RWPE1 (cell line): ENCODE results near the gene SMAD2.

Source experiments
- CTCF ChIA-PET: fragments of 350-600 bp; sonication (Branson Sonifier 250); formaldehyde crosslinking; extraction: SDS; loops from one replicate; lab custom pipeline; 2021; lab: Yijun Ruan, JAX
- POLR2A ChIA-PET: fragments of 400-600 bp; formaldehyde crosslinking; extraction: SDS; loops from one replicate; lab custom pipeline; 2020; ENCODE audit warnings: antibody characterized with exemption; ENCODE audit not compliant: low non-redundant PET; lab: Yijun Ruan, JAX
- DNase-seq: peaks from one replicate; pipeline ENCODE4 v3.0.0; 2012; ENCODE audit warnings: low spot score
- H3K27ac ChIP-seq: fragments of 450-650 bp; 2 replicates; pipeline ENCODE4 v1.5.1; 2017
- CTCF ChIP-seq: fragments of 450-650 bp; conservative IDR thresholded peaks from 2 replicates; pipeline ENCODE4 v1.5.1; 2017; ENCODE audit warnings: low read depth, mild to moderate bottlenecking

Gene SMAD2

GRCh38 chr18:47817017-47817794, 113.3 kb downstream of the SMAD2 start:
- H3K27ac ChIP-seq = no peak overlapping the region
- POLR2A ChIA-PET = no interaction called here
- no peak for DNase-seq
- no peak for TF ChIP-seq CTCF
- CTCF ChIA-PET = interaction anchor here (0.6 kb wide), 1 partner anchor 558 kb away, joined by 6 read pairs; no protein-coding TSS in a partner anchor

DNA sequence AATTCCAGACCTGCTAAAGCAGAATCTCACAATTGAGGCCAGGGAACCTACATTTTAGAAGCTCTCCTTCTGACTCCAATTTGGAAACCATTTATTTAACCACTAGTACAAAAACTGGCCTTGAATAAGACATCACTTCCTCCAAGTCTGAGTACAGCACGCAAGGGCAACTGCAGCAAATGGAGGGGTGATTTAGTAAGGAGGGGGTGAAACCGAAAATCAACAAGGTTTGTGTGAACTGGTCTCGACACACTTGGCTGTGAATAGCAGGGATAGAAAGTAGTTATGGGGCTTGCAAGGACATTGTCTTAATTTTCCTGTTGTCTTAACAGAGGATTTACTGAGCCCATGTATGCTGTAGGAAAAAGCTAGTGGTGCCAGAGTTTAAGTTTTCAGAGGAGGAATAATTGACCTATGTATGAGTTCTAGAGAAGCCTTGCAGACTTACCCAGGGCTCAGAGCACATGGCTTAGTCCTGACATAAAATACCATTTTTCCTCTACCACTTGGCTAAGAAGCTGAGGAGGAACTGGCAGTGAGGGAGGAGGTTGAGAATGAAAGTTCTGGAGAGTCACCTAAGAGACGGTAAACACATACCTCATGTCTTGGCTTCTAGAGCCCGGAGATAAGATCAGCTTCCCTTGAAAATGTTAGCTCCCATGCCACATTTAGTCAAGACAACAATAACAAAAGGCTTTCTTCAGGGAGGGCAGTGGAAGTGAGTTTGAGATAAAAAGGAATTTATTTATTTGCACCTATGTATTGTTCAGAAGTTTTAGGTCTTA, 114.8 kb downstream of the SMAD2 start:
- ChIA-PET CTCF (no interaction called here), POLR2A (no interaction called here)
- no peak for TF ChIP-seq CTCF
- no peak for DNase-seq
- no peak overlapping the region for H3K27ac ChIP-seq

DNA sequence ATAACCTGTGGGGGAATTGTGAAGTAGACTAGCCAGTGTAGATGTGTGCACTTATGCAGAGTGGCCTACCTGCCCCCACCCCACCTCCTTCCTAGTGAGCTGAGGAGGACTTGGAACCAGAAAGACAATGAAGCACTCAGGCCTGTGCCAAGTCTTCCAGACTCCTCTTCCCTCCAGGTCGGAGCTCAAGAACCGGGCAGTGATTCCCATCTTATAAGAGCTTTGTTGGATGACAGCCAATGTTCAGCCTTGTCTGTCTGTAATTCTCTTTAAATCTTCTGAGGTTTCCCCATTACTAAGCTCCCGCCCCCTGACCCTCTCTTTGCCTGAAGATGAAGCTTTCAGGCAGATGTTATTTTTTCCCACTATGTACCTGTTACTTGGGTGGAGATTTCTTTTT, 121.0 kb downstream of the SMAD2 start:
- POLR2A ChIA-PET = no interaction called here
- TF ChIP-seq CTCF = no peak
- no peak for DNase-seq
- CTCF ChIA-PET = no interaction called here
- H3K27ac ChIP-seq = no peak overlapping the region

GRCh38 chr18:47802802-47803201, 127.7 kb downstream of the SMAD2 start:
- no peak overlapping the region for H3K27ac ChIP-seq
- no peak for DNase-seq
- ChIA-PET CTCF (interaction anchor here (0.6 kb wide), 1 partner anchor 122 kb away, joined by 5 read pairs; no protein-coding TSS in a partner anchor), POLR2A (no interaction called here)
- TF ChIP-seq CTCF = no peak

- no peak for DNase-seq
- ChIA-PET CTCF (no interaction called here), POLR2A (no interaction called here)
Measured at GRCh38 chr18:47801817-47802216, 128.6 kb downstream of the SMAD2 start.

More at GRCh38 chr18:47801817-47802216, 128.6 kb downstream of the SMAD2 start:
- no peak for TF ChIP-seq CTCF
- no peak overlapping the region for H3K27ac ChIP-seq
